Left ventricle myocardium superior (tissue), 1 donor: ENCODE data around the gene SPTBN1. TPM values are rescaled to one million over a fixed set of nuclear protein-coding genes. Genes with fewer than 3 reads are reported as not detected.

Experiments
- ATAC-seq: fragments of 200-7000 bp; cut with Tn5 transposase; one replicate; pipeline ENCODE4 v1.9.1; 2020; ENCODE audit warnings: mild to moderate bottlenecking, moderate library complexity
- DNase-seq: peaks from one replicate; pipeline ENCODE4 v3.0.0-alpha.2; 2020
- intact Hi-C: fragments of 100-400 bp; cut with micrococcal nuclease; formaldehyde crosslinking; loops from one replicate; pipeline ENCODE4 v1.11.0; 2022
- total RNA-seq: library from RNA; stranded (reverse); fragmentation: NEBNext Ultra II Directional; extraction: Animal tissue kit (Norgen Biotek cat#: 25700); gene quantifications from one replicate; pipeline ENCODE4 v1.2.1, GENCODE V29; 2021
- donor health status: DM: no; HTN: yes; CAD: no; lungs with severe emphysema.

The SPTBN1 gene
- total RNA-seq, 1 donor from 2014 or later, result 468 TPM

DNA sequence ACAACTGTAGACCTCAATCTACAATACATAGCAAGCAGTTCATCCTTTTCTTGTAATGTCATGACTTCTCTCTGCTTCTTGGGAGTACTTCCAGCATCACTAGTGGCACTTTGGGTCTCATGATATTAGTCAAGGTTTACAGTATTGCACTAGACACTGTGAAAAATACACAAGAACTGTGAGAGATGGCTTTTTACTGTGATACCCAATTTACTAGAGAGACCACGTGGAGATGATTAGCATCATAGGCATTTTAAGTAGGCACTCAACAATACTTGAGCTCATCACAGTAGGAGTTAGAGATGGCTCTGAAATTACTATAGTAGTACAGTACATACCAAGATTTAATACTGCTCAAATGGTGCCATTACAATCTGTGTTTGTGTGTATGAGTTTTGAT lies 154.6 kb downstream of the SPTBN1 start:
- no peak for ATAC-seq
- no peak for DNase-seq
- intact Hi-C loops, result no loop called here

DNA sequence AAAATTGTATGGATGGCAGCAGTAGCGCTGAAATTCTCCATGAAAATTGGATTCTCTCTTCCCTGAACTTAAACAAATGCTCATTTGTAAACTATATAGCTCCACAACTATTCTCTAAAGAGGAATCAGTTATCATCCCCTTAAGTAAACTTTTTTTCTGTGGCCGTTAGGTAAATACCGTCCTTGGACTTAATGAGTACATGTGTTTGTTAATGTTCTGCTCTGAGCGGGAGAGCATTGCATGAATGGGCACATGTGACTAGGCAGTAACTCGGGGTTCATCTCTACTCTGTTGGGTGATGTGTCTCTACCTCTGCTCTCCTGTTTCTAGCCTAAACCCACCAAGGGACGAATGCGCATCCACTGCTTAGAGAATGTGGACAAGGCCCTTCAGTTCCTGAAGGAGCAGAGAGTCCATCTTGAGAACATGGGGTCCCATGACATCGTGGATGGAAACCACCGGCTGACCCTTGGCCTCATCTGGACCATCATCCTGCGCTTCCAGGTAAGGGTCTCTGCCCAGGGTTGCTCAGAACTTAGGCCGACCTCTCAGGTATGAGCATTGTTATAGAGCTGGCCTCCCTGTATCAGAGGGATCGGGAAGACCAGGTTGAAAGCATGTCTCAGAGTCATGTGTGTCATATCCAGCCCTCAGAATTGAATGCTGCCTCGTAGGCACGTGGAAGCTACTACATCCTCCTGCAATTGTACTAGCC lies 155.9 kb downstream of the SPTBN1 start:
- intact Hi-C loops, result no loop called here
- DNase-seq (no peak), ATAC-seq (no peak)

DNA sequence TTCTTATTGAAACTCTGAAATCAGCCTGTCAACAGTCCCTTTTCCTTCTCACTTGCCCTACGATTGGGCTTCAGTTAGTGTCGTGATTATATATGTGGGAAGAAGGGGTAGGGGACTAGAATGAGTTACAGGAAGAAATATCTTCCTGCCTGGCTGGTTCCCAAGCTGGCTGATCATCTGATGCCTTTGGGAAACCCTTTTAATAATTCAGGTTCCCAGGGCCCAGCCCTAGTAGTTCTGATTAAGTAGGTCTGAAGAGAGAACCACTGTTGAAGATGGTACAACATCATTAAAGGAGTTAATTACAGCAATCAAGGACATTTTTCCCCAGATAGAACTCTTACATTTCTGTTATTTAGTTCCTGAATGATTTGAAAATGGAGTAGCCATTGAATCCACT lies 157.3 kb downstream of the SPTBN1 start:
- ATAC-seq (no peak), DNase-seq (no peak)
- intact Hi-C loops, result no loop called here

DNA sequence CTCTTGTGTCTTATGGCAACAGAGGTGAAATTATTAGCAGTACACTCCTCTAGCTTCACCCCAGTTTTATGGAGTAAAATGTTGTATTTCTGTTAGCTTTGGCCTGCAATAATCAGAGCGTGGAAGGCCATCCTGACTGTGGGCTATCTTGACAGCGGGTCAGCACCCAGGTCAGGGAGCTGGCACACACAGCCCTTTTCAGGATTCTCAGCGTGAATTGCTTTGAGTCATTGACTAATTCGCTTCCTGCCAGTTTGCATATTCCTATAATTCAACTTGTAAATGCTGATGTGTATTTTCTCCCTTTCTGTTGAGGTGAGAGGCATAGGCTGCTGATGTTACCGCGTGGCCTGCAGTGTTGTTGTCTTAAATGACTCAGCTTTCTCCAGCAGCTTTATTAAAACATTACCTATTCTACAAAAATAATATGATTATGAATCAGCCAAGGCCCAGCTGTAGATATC lies 157.7 kb downstream of the SPTBN1 start:
- no peak for DNase-seq
- ATAC-seq, result no peak
- intact Hi-C loops, result no loop called here

DNA sequence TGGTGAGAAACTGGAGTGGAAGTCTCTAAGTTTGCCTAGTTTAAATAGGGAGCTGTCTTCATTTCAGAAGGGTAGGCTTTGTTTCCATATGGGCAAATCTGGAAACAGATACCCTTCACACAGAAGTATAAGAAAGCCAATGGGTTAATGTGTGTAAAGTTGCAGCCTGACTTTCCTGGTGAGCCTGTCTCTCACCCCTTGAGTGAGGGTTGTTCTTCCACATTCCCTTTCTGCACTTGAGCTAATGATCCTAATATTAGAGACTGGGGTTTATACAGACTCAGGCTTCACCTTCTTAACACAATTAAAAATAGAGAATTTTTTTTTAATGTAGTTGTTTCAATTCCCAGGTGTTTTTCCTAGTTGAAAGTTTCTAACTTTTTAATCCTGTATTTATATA lies 158.7 kb downstream of the SPTBN1 start:
- ATAC-seq (no peak), DNase-seq (no peak)
- intact Hi-C loops, result no loop called here

DNA sequence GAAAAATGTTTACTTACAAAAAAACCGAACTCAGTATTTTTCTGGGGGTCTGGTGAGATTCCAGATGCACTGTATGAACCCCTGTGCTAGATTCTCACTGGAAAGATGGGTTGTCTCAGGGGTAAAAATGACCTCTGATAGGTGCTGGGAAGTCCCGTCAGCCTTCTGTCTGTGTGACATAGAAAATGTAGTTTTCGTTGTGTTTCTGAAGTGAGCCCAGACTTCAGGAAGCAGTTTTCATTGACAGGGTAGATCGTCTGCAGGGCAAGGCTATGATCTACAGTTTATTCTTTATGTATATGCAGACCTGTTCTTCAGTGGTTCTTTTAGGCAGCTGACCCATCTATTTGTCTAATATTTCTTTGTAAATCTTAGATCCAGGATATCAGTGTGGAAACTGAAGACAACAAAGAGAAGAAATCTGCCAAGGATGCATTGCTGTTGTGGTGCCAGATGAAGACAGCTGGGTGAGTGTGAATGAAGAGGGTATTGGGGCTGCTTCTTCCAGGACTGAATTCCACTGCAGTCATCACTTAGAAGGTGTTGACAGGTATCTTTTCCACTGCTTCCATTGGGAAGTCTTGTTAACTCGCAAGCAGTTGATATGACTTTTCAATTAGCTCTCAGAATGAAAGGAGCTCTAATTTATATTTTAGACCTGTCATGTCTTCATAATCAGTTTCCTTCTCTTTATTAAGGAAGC lies 159.9 kb downstream of the SPTBN1 start:
- intact Hi-C loops, result no loop called here
- DNase-seq, result no peak
- ATAC-seq, result peak; percentile 67

DNA sequence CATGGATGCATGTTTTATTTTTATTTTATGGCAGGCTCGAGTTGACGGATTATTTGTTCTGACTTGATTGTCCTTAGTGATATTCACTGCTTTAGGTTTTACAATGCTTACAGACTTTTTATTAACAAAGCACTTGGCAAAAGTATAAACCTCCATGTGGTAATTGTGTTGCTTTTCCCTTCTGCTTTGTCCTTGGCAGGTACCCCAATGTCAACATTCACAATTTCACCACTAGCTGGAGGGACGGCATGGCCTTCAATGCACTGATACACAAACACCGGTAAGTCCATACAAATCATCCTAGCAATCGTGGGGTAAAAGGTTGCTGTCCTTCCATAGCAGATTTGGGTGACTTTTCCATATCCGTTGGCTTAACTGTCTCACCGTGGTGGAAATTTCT lies 161.3 kb downstream of the SPTBN1 start:
- intact Hi-C loops, result no loop called here
- DNase-seq, result no peak
- no peak for ATAC-seq

DNA sequence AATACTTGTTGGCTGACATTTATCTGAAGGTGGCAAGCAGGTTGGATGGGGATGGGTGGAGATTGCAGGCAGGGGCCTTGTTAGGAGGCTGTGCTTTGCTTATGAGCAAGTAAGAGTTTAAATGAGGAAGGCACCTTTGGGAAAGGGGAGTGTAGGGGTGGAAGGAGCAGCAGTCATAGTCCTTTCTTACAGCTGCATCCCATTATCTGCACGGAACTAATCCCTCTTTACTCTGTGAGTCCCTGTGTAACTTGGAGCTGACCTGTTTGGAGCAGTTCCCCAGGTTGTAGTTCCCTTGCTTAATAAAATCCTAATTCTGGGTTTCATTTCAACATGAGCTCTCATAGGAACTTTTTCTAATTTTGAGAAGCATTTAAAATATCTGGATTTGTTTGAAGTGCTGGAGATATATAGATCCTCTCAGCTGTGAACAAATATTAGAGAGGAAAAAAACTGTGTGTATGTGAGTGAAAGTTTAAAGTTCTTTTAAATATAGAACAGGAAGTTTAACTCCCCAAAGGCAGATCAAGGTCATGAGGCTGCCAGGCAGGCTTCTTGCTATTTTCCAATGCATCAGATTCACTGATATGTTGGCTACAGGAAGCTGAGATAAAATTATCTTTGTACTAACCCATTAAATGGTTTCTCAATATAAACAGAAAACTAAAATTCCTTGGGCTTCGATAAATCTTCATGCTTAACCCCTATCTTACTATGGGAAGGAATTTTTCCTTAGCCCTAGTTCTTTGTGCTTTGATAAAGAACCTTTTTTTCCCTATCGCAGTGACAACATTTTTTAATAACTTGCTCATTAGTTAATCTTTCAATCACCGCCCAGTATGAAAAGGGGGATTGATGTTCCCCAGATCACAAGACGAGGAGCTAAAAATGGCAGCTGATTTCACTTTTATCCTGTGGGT lies 162.8 kb downstream of the SPTBN1 start:
- peak; percentile 33 for ATAC-seq
- intact Hi-C loops, result no loop called here
- DNase-seq, result no peak

DNA sequence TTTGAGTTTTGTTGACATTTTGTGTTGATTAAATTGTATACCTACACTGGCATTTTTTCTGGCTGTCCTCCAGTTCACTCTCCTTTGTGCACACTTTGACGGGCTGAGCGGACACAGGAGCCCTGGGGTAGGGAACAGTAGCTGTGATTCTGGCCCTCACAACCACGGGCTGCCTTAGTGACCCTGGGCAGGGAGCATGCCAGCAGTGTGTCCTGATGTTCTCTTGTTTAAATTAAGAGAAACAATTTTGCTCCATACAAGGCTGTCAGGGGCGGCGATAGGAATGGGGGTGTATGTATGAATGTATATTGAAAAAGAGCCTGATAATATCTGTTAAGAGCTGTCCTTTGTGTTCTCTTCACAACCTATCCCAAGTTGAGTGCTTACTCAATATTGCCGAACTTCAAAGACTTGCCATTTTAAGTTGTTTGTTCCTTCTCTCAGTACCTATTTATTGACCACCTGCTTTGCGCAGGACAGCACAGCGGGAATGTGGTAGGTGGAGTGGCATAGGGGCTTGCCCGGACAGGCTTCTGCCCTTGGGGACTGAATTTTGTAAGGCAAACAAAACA lies 163.6 kb downstream of the SPTBN1 start:
- intact Hi-C loops, result no loop called here
- DNase-seq, result peak; percentile 47
- ATAC-seq, result peak; percentile 60

DNA sequence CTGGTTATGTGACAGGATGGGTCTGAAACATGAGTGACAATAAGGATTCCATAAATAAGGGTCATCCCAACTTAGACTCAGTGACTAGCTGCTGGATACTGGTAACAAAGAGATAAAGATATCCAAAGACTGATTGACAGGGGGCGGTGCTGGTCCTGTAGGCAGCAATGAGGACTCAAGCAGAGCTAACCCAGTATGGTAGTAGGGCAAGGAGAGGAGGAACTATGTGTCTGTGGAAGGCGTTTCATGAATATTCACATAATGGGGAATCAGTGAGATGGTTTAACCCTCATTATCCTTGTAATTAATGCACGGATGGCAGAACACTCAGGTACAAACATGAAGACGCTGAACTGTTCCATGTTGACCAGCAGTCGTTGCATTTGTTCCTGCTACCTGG lies 164.8 kb downstream of the SPTBN1 start:
- ATAC-seq (no peak), DNase-seq (no peak)
- intact Hi-C loops, result no loop called here

DNA sequence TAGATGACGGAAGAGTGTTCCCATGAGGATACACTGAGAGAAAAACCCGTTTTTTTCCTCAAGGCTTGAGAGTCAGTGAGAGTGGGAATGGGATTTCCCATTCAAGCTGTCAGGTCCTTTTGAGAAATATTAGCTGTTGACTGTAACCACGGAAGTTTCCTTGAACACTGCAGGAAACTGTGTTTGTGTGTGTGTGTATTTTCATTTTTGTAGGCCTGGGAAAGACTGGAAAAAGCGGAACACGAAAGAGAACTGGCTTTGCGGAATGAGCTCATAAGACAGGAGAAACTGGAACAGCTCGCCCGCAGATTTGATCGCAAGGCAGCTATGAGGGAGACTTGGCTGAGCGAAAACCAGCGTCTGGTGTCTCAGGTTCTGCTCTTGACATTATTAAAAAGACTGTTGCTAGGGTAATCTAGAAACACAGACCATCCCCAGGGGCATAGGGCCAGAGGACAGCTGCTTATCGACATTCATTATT lies 168.5 kb downstream of the SPTBN1 start:
- ATAC-seq, result peak; percentile 19
- DNase-seq, result peak; percentile 55
- intact Hi-C loops, result no loop called here

DNA sequence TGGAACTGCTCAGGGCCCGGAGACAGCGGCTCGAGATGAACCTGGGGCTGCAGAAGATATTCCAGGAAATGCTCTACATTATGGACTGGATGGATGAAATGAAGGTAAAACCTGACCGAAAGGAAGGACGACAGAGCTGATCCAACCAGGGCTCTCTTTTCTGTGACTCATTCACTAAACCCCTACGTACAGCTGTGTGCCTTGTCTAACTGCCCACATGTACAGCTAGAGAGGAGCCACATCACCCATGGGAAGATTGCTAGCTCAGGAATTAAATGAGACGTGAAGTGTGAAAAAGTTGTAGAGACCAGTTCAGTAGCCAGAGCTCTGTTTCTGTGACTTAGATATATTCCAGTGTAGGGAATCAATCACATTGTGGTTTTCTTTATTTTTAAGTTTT lies 170.0 kb downstream of the SPTBN1 start:
- intact Hi-C loops, result no loop called here
- ATAC-seq (no peak), DNase-seq (no peak)

DNA sequence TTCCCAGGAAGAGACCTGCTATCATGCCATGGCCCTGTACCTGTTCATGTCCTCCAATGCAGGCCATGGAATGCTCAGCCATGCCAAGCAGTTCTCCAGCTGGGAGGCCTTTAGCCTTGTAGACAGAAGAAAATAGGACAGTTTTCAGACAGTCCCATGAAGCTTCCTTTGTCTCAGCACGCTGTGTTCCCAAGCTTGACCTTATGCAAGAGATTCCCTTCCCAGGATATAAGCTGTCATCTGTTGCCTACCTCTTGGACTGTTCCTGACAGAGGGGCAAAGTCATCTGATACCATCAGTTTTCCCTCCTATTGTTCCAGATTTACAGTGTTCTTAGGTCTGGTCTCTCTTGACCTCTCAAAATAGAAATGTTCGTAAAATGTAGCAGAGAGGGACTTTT lies 170.8 kb downstream of the SPTBN1 start:
- intact Hi-C loops, result no loop called here
- no peak for DNase-seq
- no peak for ATAC-seq

DNA sequence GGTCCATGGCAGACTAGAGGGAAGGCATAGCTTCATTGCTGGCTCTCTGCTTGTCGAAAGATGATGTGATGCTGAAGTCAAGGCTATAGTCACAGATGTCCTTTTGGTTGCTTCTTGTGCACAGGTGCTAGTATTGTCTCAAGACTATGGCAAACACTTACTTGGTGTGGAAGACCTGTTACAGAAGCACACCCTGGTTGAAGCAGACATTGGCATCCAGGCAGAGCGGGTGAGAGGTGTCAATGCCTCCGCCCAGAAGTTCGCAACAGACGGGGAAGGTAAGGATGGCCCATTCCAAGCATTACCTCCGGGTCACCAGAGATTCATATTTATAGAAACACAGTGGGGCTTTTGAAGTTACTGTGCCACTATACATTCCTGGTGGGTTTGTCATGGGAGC lies 171.8 kb downstream of the SPTBN1 start:
- ATAC-seq, result no peak
- DNase-seq, result no peak
- intact Hi-C loops, result no loop called here

DNA sequence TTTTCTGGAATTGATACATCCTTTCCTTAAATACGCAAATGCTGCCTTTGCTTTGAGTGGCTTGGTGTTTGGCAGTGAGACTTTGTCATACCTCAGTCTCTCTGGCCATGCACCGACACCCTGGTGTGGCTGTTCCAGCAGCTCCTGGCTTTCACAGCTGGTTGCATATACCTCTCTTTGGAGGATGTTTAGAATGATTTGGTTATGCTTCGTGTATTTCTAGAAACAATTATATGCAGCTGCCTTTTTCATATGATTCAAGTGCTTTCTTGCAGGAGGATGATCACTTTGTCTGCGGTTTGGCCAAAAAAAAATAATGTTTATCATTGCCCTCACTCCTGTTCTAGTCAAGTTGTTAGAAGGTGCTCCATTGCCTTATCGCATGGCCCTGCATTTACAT lies 172.3 kb downstream of the SPTBN1 start:
- no peak for ATAC-seq
- intact Hi-C loops, result no loop called here
- no peak for DNase-seq

DNA sequence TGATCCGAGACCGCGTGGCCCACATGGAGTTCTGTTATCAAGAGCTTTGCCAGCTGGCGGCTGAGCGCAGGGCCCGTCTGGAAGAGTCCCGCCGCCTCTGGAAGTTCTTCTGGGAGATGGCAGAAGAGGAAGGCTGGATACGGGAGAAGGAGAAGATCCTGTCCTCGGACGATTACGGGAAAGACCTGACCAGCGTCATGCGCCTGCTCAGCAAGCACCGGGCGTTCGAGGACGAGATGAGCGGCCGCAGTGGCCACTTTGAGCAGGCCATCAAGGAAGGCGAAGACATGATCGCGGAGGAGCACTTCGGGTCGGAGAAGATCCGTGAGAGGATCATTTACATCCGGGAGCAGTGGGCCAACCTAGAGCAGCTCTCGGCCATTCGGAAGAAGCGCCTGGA lies 172.8 kb downstream of the SPTBN1 start:
- ATAC-seq (no peak), DNase-seq (no peak)
- intact Hi-C loops, result no loop called here

DNA sequence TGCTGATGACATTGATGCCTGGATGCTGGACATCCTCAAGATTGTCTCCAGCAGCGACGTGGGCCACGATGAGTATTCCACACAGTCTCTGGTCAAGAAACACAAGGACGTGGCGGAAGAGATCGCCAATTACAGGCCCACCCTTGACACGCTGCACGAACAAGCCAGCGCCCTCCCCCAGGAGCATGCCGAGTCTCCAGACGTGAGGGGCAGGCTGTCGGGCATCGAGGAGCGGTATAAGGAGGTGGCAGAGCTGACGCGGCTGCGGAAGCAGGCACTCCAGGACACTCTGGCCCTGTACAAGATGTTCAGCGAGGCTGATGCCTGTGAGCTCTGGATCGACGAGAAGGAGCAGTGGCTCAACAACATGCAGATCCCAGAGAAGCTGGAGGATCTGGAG lies 173.3 kb downstream of the SPTBN1 start:
- intact Hi-C loops, result no loop called here
- ATAC-seq, result peak; percentile 1
- DNase-seq, result no peak

DNA sequence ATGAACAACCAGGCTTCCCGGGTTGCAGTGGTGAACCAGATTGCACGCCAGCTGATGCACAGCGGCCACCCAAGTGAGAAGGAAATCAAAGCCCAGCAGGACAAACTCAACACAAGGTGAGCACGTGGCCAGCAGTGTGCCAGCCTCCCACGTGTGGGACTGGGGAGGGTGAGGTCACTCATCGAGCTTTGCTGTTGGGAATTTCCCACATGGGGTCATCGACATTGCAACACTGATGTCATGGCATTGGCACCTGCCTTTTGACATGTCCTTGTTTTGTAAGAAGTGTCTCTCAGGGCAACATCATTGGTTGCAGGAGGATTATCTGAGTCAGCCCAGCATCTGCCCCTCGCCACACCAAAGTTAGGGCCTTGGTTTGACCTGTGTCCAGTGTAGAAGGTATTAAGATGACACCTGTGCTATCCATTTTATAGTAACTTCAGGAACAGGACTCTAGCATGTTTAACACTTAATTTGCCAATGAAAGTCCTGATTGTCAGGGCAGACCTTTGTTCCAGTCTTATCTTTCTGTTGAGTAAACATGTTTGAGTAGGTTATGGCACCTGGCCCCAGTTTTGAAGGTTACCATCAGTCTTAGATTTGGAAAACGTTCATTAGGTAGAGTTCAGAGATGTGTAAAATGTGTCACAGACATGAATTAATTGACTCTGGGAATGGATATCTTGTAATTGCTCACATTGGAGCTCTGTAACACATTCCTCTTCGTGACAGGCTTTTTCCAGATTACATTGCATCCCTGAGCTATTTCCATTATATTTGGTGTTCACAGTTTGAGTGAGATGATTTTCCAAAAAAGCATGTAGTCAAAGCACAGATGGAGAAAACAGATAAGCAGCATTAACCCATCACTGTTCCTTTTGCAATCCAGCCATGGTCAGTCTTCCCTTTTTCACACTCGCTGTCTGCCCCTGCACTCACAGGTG lies 174.1 kb downstream of the SPTBN1 start:
- peak; percentile 75 for DNase-seq
- ATAC-seq, result peak; percentile 73
- intact Hi-C loops, result no loop called here
